Measurements from ENCODE around the gene TNFRSF25. TPM values are rescaled to one million over a fixed set of nuclear protein-coding genes. Genes with fewer than 3 reads are reported as not detected.
"Not testable (repeated sequence)": the region's sequence is repeated elsewhere in the genome, so short reads cannot be mapped to it uniquely, and the experiment has no call there.

Gene TNFRSF25
- total RNA-seq, 1 experiment from 2014 or later, result 0.12 TPM

- no peak for DNase-seq (ENCODE audit: low read depth)
These were observed 35.4 kb upstream of the TNFRSF25 start for GRCh38 chr1:6501279-6501813.

DNA sequence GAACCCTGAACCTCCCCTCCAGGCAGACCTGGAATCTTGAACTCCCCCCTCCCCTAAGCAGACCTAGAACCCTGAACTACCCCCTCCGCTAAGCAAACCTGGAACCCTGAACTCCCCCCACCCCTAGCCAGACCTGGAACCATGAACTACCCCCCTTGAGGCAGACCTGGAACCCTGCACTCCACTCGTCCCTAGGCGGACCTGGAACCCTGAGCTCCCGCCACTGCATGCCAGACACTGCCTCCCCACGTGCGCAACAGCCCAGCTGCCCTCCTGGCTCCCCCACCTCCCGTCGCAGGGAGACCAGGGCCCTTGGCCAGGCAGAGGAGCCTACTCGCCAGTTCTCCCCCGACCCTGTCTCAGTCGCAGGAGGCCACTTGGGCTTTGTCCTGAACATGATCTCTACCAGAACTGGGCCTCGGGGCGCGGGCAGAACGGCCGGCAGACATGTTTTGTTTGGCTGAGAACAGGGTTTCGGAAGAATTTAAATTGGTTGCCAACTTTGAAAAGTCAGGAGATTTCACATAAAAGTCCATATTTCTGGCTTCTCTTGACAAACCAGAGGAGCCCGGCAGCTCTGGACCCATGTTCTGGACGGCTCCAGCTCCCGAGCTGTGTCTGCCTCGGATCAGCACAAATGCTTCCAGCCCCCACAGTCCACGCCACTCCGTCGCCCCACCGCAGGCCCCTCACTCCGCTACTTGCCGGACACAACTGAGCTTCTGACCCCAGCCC, 34.7 kb upstream of the TNFRSF25 start:
- no peak for DNase-seq (ENCODE audit: low read depth)

DNA sequence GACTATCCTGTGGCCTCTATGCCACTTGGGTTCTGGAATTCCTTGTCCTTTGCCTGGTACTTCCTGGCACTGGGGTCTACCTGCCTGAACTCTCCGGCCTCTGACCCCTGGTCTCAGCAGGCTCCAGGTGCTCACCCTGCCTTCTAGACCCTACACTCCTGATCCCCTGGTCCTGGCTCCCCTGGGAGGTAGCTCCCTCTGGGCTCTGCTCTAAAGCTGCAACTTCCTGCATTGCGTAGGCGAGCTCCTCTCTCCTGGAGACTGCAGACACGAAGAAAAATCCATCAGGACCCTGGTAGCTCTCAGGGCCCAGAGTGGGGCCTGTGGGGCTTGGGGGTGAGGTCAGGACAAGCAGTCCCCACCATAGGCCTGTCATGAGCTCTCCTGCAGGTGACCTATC, 33.3 kb upstream of the TNFRSF25 start:
- DNase-seq (ENCODE audit: low read depth), result no peak

GRCh38 chr1:6498576-6499111, 32.7 kb upstream of the TNFRSF25 start:
- DNase-seq (ENCODE audit: low read depth), result no peak

DNA sequence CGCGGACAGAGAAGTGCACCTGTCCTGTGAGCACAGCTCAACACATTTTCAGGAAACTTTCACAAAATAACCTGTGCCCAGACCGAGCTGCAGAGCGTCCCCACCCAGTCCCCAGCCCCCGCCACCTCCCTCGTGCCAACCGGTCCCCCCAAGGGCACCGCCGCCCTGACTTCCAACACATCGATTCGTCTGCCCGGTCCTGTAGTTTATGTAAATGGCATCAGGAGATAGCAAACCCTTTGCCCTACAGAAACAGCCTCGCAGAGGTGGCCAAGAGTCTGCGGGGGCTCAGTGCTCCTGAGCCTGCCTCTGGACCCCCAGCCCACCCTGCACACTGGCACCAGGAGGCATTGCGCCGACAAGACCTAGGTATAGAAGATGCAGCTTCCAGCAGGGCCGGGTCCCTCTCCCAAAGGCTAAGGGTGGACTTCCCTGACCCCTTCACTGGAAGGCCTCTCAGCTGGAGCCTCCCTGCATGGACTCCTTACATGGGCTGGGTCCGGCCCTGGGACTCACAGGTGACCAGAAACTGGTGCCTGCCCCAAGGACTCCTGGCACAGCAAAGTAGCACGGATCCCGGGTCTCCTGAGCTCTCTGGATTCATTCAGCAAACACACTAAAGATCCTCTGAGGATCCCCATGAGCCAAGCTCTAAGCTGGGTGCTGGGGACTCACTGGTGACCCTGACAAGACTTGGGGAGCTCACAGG, 32.0 kb upstream of the TNFRSF25 start:
- no peak for DNase-seq (ENCODE audit: low read depth)

DNA sequence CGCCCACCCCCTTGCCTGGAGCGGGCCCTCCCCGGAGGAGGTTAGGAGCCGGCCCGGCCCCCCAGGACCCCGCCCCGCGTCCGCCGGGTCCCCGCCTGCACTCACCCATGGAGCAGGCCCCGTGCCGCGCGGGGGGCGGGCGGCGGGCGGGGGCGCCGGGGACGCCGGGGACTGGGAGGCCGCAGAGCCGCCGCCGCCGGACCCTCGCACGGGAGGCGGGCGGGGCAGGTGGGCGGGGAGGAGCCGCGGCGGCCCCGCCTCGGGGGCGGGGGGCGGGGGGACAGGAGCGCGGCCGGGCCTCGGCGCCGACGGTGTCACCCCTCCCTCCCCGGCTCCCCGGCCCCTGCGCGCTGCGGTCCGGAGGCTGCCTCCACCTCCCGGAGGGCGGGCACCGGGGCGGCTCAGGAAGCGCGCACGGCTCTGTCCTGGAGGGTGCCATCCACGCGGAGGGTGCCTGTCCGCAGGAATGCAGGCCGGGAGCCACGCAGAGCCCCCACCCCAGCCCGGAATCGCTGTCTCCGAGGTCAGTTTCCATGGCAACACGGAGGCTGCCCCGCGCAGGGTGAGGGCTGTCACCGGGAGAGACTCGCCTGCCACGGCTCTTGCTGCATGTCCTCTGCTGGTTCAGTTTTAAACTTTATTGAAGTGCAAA, 31.4 kb upstream of the TNFRSF25 start:
- peak; percentile 46 for DNase-seq (ENCODE audit: low read depth)

DNA sequence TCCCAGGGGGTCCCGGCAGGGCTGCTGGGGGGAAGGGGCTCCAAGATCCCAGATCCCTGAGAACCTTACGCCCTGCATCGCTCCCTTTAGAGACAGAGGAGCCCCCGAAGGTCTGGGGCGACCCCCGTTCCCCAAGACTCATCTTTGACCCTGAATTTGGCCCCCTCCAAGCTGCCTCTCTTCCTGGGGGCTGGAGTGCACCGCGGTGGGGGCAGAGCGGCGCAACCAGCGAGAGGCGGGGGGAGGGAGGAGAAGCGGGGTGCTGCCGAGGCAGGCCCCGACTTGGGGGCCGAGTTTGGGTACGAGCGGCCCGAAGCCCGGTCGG, 30.9 kb upstream of the TNFRSF25 start:
- DNase-seq (ENCODE audit: low read depth), result no peak

- no peak for DNase-seq (ENCODE audit: low read depth)
These were observed 30.4 kb upstream of the TNFRSF25 start for GRCh38 chr1:6496365-6496721.

DNA sequence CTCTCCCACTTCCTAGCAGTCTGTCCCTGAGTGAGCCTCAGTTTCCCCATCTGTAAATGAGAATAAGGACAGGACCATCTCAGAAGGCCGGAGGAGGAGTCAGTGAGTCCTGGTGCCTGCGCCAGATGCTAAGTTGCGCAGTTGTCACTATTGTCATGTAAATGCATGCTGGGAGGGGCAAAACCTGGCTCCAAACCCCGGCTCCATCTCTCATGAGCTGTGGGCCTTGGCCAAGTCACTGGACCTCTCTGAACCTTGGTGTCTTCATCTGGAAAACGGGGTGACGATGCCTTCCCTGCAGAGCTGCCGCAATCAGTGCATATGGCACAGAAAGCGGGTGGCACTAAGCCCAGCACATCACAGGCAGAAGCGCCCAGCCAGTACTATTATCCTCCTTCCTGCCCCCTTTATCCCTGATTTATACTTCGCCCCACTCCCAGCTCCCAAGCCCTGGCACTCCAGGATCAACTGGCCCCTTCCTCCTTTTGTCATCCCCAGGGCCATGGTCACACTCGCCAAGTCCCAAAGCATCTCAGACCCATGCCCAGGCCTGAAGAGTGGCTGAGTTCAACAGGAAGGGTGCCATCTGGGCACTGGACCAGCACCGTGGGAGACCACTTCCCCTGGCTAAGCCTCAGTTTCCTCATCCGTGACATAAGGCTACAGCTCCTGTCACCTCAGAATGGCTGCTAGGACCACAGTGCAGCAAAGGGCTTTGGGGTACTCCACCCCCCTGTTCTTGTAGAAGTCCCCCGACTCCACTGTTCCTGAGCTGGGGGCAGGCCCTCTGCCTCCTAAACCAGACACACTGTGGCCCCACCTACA, 29.8 kb upstream of the TNFRSF25 start:
- no peak for DNase-seq (ENCODE audit: low read depth)

DNA sequence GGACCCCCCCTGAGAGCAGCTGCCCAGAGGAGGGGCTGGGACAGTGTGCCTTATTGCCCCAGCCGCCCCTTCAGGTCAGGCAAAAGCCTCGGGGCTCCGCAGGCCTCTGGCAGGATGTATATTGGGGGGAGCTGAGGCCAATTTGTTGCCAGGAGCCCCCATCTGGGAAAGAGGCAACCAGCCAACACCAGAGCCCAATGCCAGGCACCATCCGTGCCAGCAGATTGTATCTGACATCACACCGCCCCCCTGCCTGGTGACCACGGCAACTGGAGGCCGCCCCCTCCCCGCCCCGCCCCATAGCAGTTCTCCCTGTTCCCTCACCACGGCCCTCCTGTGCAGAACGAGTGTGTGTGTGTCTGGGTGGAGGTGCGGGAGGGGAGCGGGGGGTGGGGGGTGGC, 29.1 kb upstream of the TNFRSF25 start:
- DNase-seq (ENCODE audit: low read depth), result no peak

DNA sequence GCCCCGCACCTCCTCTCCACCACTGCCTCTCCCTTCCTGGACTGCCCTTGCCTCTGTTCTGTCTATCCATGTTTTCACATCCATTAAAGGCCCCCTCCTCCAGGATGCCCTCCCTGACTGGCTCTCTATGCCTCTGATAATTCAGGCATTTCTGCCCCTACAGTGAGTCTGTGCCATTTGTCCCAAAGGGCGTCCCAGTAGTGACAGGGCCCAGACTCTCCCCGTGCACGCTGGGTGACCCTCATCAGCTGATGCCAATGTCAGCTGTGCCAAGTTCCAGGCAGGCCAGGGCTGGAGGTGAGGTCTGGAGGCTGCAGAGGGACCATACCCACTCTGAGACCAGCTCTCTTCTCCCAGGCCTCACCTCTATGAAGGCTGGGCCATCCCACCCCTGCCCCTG, 28.7 kb upstream of the TNFRSF25 start:
- DNase-seq (ENCODE audit: low read depth), result no peak

DNA sequence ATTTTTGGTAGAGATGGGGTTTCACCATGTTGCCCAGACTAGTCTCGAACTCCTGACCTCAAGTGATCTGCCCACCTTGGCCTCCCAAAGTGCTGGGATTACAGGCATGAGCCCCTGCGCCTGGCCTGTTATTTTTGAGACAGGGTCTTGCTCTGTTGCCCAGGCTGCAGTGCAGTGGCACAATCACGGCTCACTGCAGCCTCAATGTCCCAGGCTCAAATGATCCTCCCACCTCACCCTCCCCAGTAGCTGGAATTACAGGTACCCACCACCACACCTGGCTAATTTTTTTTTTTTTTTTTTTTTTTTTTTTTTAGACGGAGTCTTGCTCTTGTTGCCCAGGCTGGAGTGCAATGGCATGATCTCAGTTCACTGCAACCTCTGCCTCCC, 27.9 kb upstream of the TNFRSF25 start:
- not testable (repeated sequence) for DNase-seq (ENCODE audit: low read depth)

GRCh38 chr1:6491966-6492365, 26.0 kb upstream of the TNFRSF25 start:
- no peak for DNase-seq (ENCODE audit: low read depth)

GRCh38 chr1:6491480-6491962, 25.5 kb upstream of the TNFRSF25 start, which contains the start of gene PLEKHG5:
PLEKHG5 (minus strand) TSS chr1:6491667; CDS start chr1:6477571, 14,096 bp downstream.
- peak; percentile 78 for DNase-seq (ENCODE audit: low read depth)

GRCh38 chr1:6491081-6491449, 25.1 kb upstream of the TNFRSF25 start:
- no peak for DNase-seq (ENCODE audit: low read depth)

DNA sequence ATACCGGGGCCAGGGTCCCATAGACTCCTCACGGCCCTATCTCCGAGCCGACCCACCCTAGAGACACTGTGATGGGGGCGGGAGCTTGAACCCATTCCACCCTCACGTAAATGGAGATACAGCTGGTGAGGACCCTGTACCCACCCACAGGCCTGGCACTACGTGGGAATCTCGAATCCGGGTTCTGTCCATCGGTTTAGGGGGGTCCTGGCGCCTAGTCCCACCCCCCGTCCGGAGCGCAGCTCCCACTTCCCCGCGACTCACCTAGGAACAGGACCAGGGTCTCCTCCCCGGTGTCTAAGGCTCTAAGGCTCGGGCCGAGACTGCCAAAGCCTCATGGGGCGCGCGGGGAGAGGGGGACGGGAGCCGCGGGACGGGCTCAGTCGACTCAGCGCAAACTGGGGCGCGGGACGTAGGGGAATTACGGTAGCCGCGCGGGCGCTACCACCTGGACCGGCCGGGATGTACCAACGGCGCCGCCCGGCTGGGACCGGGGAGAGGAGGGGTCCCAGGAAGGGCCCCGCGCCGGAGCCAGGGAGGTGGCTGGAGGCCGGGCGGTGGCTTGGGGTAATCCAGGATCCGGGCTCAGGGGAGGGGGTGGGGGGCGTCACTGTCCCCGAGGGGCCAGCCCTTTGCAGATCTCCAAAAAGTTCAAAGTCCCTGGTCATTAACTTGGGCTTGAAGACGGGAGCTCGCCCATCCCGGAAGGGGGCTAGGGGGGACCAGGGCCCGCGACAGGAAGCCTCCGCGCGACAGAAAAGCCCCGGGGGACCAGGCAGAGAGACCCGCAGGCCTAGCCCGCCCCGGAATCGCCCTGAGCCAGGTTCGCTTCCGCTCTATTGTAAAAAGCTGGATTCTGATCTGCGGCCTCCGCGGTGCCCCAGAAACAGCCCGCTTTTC, 24.5 kb upstream of the TNFRSF25 start:
- peak; percentile 78 for DNase-seq (ENCODE audit: low read depth)

- DNase-seq (ENCODE audit: low read depth), result peak; percentile 54
These were observed 23.8 kb upstream of the TNFRSF25 start for GRCh38 chr1:6489799-6490180.

GRCh38 chr1:6489383-6489765, 23.4 kb upstream of the TNFRSF25 start:
- DNase-seq (ENCODE audit: low read depth), result no peak

DNA sequence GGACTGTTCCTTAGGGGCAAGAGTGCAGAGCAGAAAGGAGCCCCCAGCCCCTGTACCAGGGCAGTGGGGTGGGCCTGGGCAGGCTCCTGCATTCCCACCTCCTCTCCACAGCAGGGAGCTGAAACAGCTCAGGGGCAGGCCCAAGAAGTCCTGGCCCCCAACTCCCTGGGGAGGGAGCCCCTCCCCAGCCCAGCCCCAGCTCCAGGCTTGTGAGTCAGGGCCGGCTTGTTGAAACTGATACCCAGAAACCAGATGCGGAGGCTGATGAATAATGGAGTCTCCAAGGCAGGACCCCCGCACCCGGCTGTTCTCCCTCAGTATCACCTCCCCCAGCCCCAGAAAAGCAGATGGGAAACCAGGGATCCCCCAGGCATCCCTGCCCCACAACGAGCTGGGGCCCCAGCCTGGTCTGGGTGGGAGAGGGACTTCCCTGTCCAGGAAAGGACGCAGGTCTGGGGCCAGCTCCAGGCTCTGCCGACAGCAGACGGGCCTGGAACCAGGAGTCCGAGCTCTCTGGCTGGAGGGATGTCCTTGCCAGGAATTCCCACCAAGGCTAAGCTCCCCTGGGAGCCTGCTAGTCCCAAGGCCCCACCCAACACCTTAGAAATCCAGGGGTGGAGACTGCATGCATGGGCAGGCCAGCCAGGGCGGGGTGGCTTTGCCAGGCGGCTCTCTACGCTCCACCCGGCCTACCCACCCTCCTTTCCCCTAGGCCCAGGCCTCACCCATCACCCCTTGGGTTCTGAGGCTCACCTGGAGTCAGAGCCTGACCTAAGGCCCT, 22.8 kb upstream of the TNFRSF25 start:
- no peak for DNase-seq (ENCODE audit: low read depth)
